ENCODE results near the gene RFX3. TPM values are rescaled to one million over a fixed set of nuclear protein-coding genes. Genes with fewer than 3 reads are reported as not detected.

Gene RFX3
- total and polyA plus RNA-seq, 2 of the 13 experiments (the other 11 are each of a cell fraction or from before 2014, with no cell fraction given): 2.7 to 5.3 TPM

DNA sequence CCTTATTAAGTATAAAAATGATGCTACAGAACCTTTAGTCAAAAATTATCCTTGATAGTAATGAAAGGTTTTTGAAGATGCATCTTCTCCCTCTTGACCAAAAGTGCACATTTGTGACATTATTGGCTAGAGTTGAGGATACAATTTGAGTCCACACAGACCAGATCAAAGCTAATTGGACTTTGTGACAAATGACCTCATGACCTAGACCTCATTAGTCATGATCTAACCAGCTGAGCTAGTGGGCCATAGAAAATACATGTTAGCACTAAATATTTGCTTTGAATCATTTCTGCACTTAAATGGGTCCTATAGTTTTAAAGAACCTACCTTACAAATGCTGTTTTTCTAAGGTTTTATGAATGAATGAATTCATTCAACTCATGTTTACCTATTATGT, 182.1 kb downstream of the RFX3 start (continued):
- TF ChIP-seq ZNF496 (CRISPR knock-in tag; IDR thresholded peaks at IDR 0.05; ENCODE audit: insufficient replicate concordance): no peak
- no peak for TF ChIP-seq AGO1 (IDR thresholded peaks at IDR 0.05; ENCODE audit: low read depth, low read length, poor library complexity, severe bottlenecking)
- no peak for TF ChIP-seq ZNF468 (CRISPR knock-in tag; IDR thresholded peaks at IDR 0.05)
- no peak for TF ChIP-seq ZSCAN12 (CRISPR knock-in tag; IDR thresholded peaks at IDR 0.05)
- TF ChIP-seq EZH2 (conservative IDR thresholded peaks at IDR 0.05; ENCODE audit: low read depth, low read length): no peak
- TF ChIP-seq PAX8 (CRISPR knock-in tag; IDR thresholded peaks at IDR 0.05; ENCODE audit: borderline replicate concordance): no peak
- no peak for TF ChIP-seq RFXANK (CRISPR knock-in tag; IDR thresholded peaks at IDR 0.05)
- TF ChIP-seq NFE2L1 (CRISPR knock-in tag; IDR thresholded peaks at IDR 0.05; ENCODE audit: borderline replicate concordance): no peak
- no peak for TF ChIP-seq ZNF616 (CRISPR knock-in tag; IDR thresholded peaks at IDR 0.05; ENCODE audit: low read depth)
- no peak for TF ChIP-seq POLR2A (IDR thresholded peaks at IDR 0.05; ENCODE audit: insufficient read depth in 1 of 2, low read depth in 2 of 2, low read length in 2 of 2)
- no peak for TF ChIP-seq ZNF724P (CRISPR knock-in tag; IDR thresholded peaks at IDR 0.05; ENCODE audit: borderline replicate concordance)
- no peak for TF ChIP-seq BRD4 (CRISPR knock-in tag; IDR thresholded peaks at IDR 0.05)
- TF ChIP-seq MATR3 (CRISPR knock-in tag; IDR thresholded peaks at IDR 0.05): no peak
- TF ChIP-seq, protein P1, sequence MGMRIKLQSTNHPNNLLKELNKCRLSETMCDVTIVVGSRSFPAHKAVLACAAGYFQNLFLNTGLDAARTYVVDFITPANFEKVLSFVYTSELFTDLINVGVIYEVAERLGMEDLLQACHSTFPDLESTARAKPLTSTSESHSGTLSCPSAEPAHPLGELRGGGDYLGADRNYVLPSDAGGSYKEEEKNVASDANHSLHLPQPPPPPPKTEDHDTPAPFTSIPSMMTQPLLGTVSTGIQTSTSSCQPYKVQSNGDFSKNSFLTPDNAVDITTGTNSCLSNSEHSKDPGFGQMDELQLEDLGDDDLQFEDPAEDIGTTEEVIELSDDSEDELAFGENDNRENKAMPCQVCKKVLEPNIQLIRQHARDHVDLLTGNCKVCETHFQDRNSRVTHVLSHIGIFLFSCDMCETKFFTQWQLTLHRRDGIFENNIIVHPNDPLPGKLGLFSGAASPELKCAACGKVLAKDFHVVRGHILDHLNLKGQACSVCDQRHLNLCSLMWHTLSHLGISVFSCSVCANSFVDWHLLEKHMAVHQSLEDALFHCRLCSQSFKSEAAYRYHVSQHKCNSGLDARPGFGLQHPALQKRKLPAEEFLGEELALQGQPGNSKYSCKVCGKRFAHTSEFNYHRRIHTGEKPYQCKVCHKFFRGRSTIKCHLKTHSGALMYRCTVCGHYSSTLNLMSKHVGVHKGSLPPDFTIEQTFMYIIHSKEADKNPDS (CRISPR knock-in tag; IDR thresholded peaks at IDR 0.05): no peak
- TF ChIP-seq, protein P2, sequence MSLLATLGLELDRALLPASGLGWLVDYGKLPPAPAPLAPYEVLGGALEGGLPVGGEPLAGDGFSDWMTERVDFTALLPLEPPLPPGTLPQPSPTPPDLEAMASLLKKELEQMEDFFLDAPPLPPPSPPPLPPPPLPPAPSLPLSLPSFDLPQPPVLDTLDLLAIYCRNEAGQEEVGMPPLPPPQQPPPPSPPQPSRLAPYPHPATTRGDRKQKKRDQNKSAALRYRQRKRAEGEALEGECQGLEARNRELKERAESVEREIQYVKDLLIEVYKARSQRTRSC (CRISPR knock-in tag; IDR thresholded peaks at IDR 0.05; ENCODE audit: low read depth): no peak
- no peak for TF ChIP-seq ZNF17 (CRISPR knock-in tag; IDR thresholded peaks at IDR 0.05)
- no peak for TF ChIP-seq TRIM24 (CRISPR knock-in tag; IDR thresholded peaks at IDR 0.05)
- no peak for TF ChIP-seq ZSCAN9 (CRISPR knock-in tag; IDR thresholded peaks at IDR 0.05; ENCODE audit: borderline replicate concordance)
- no peak for TF ChIP-seq CC2D1A (CRISPR knock-in tag; IDR thresholded peaks at IDR 0.05)
- TF ChIP-seq NFKBIZ (CRISPR knock-in tag; IDR thresholded peaks at IDR 0.05): no peak
- TF ChIP-seq ZNF670 (CRISPR knock-in tag; IDR thresholded peaks at IDR 0.05; ENCODE audit: borderline replicate concordance): no peak
- no peak for TF ChIP-seq ZNF569 (CRISPR knock-in tag; IDR thresholded peaks at IDR 0.05; ENCODE audit: borderline replicate concordance)
- no peak for TF ChIP-seq ZNF235 (CRISPR knock-in tag; IDR thresholded peaks at IDR 0.05; ENCODE audit: borderline replicate concordance)
- TF ChIP-seq, protein P3, sequence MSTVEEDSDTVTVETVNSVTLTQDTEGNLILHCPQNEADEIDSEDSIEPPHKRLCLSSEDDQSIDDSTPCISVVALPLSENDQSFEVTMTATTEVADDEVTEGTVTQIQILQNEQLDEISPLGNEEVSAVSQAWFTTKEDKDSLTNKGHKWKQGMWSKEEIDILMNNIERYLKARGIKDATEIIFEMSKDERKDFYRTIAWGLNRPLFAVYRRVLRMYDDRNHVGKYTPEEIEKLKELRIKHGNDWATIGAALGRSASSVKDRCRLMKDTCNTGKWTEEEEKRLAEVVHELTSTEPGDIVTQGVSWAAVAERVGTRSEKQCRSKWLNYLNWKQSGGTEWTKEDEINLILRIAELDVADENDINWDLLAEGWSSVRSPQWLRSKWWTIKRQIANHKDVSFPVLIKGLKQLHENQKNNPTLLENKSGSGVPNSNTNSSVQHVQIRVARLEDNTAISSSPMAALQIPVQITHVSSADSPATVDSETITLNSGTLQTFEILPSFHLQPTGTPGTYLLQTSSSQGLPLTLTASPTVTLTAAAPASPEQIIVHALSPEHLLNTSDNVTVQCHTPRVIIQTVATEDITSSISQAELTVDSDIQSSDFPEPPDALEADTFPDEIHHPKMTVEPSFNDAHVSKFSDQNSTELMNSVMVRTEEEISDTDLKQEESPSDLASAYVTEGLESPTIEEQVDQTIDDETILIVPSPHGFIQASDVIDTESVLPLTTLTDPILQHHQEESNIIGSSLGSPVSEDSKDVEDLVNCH (CRISPR knock-in tag; IDR thresholded peaks at IDR 0.05): no peak
- TF ChIP-seq, protein P4, sequence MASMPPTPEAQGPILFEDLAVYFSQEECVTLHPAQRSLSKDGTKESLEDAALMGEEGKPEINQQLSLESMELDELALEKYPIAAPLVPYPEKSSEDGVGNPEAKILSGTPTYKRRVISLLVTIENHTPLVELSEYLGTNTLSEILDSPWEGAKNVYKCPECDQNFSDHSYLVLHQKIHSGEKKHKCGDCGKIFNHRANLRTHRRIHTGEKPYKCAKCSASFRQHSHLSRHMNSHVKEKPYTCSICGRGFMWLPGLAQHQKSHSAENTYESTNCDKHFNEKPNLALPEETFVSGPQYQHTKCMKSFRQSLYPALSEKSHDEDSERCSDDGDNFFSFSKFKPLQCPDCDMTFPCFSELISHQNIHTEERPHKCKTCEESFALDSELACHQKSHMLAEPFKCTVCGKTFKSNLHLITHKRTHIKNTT (CRISPR knock-in tag; IDR thresholded peaks at IDR 0.05): no peak
- no peak for TF ChIP-seq ZNF747 (CRISPR knock-in tag; IDR thresholded peaks at IDR 0.05; ENCODE audit: borderline replicate concordance)
- TF ChIP-seq ZNF30 (CRISPR knock-in tag; IDR thresholded peaks at IDR 0.05): no peak
- no peak for TF ChIP-seq ATRX (CRISPR knock-in tag; IDR thresholded peaks at IDR 0.05; ENCODE audit: borderline replicate concordance)

Measured in HepG2 (cell line).